K562 (cell line): ENCODE results near the gene HMGXB3. TPM values are rescaled to one million over a fixed set of nuclear protein-coding genes. Genes with fewer than 3 reads are reported as not detected.
A peak's percentile ranks its signal among the peaks of the same experiment; 100 is the strongest.

Source experiments
- ATAC-seq: fragments of 200-7000 bp; cut with Tn5 transposase; 3 replicates; pipeline ENCODE4 v1.9.1; 2020; ENCODE audit warnings: moderate library complexity
- BruUV-seq: library from RNA; stranded (reverse); fragments of 400-500 nt; replicated peaks from 2 replicates; lab custom pipeline; 2021; lab: Mats Ljungman, UMichigan
- CTCF ChIA-PET: fragments of 300-600 bp; formaldehyde crosslinking; extraction: SDS; loops from one replicate; lab custom pipeline; 2021; ENCODE audit warnings: low intra/inter-chr PET ratio; lab: Yijun Ruan, JAX
- POLR2A ChIA-PET: fragments of 300-600, 350-650 bp; sonication (Branson Sonifier 250); formaldehyde crosslinking; extraction: SDS; loops from one replicate; lab custom pipeline; 2021; ENCODE audit warnings: antibody characterized with exemption, inconsistent platforms; lab: Yijun Ruan, JAX
- DNase-seq, 4 experiments: peaks; one replicate each; pipeline versions ENCODE4 v3.0.0 to v3.0.0-alpha.2; 2011 to 2018; ENCODE audit warnings: low spot score in 3 of 4, mixed read lengths in 3 of 4; ENCODE audit errors: extremely low read depth in 1 of 4
- FAIRE-seq: peaks from 2 replicates; lab custom pipeline; 2011; peaks lifted over from hg19 to GRCh38; lab: Jason Lieb, UNC
- H2AFZ ChIP-seq: 2 replicates; pipeline ENCODE4 v1.6.0; 2011; ENCODE audit warnings: low read depth, low read length, control low read depth, inconsistent platforms
- H3K27ac ChIP-seq: fragments of 200-600 bp; 3 replicates; pipeline ENCODE4 v1.8.0; 2011; ENCODE audit warnings: low read depth, mild to moderate bottlenecking, control low read depth, inconsistent platforms, low read length, moderate library complexity, mixed read lengths; ENCODE audit errors: extremely low read depth
- H3K27me3 ChIP-seq, 2 experiments: fragments of 300-600 bp in 1 of 2; 2 replicates in 1 of 2; 3 replicates in 1 of 2; pipeline versions ENCODE4 v1.6.0 to v1.8.0; 2011; ENCODE audit warnings: inconsistent platforms in 2 of 2, low read length in 2 of 2, mild to moderate bottlenecking in 1 of 2, mixed read lengths in 1 of 2, moderate library complexity in 1 of 2; ENCODE audit not compliant: control insufficient read depth in 2 of 2, insufficient read depth in 2 of 2
- H3K36me3 ChIP-seq: fragments of 300-600 bp; 3 replicates; pipeline ENCODE4 v1.8.0; 2011; ENCODE audit warnings: mild to moderate bottlenecking, low read length, inconsistent platforms; ENCODE audit not compliant: control insufficient read depth, insufficient read depth
- H3K4me1 ChIP-seq, 2 experiments: fragments of 200-600 bp in 1 of 2; replicated peaks in 1 of 2; 2 replicates in 1 of 2; 3 replicates in 1 of 2; pipeline versions ENCODE4 v1.5.1 to v1.8.0; 2011; ENCODE audit warnings: inconsistent platforms in 2 of 2, low read length in 2 of 2, mild to moderate bottlenecking in 1 of 2, mixed read lengths in 1 of 2, moderate library complexity in 1 of 2; ENCODE audit not compliant: control insufficient read depth in 2 of 2, insufficient read depth in 2 of 2
- H3K4me2 ChIP-seq: 2 replicates; pipeline ENCODE4 v1.6.1; 2011; ENCODE audit warnings: low read length, control low read depth, inconsistent platforms, mixed read lengths; ENCODE audit not compliant: insufficient read depth
- H3K4me3 ChIP-seq: fragments of 200-600 bp; sonication (generic), shearing (Covaris generic); 2 replicates; pipeline ENCODE4 v1.5.1; 2016; ENCODE audit warnings: control low read depth, inconsistent platforms
- H3K79me2 ChIP-seq: fragments of 200-600 bp; 3 replicates; pipeline ENCODE4 v1.8.0; 2011; ENCODE audit warnings: low read length, inconsistent platforms; ENCODE audit not compliant: control insufficient read depth, insufficient read depth
- H3K9ac ChIP-seq, 2 experiments: 2 replicates each; pipeline versions ENCODE4 v1.6.0 to v1.6.1; 2011; ENCODE audit warnings: low read depth in 2 of 2, low read length in 2 of 2, control low read depth in 1 of 2, inconsistent platforms in 1 of 2, mild to moderate bottlenecking in 1 of 2, mixed read lengths in 1 of 2; ENCODE audit not compliant: insufficient read depth in 1 of 2
- H3K9me1 ChIP-seq: one replicate; pipeline ENCODE4 v1.6.0; 2011; ENCODE audit warnings: inconsistent platforms, mild to moderate bottlenecking, low read length, moderate library complexity; ENCODE audit not compliant: control insufficient read depth, insufficient read depth
- H3K9me3 ChIP-seq: replicated peaks from 2 replicates; pipeline ENCODE4 v1.5.1; 2011; ENCODE audit warnings: low read depth, low read length, inconsistent platforms; ENCODE audit not compliant: control insufficient read depth, insufficient read depth
- H4K20me1 ChIP-seq: replicated peaks from 2 replicates; pipeline ENCODE4 v1.6.1; 2011; ENCODE audit warnings: low read length, inconsistent platforms, mixed read lengths; ENCODE audit not compliant: control insufficient read depth, insufficient read depth
- ARID1B ChIP-seq: fragments of 450-650 bp; IDR thresholded peaks from 2 replicates; pipeline ENCODE4 v1.6.1; 2016; ENCODE audit warnings: antibody characterized with exemption, mild to moderate bottlenecking, inconsistent platforms
- ARID2 ChIP-seq: fragments of 450-650 bp; IDR thresholded peaks from 2 replicates; pipeline ENCODE4 v1.6.1; 2017; ENCODE audit warnings: antibody characterized with exemption, mild to moderate bottlenecking
- CC2D1A ChIP-seq: fragments of 450-650 bp; IDR thresholded peaks from 2 replicates; pipeline ENCODE4 v1.6.1; 2017; ENCODE audit warnings: mild to moderate bottlenecking
- CTBP1 ChIP-seq: fragments of 450-650 bp; IDR thresholded peaks from 2 replicates; pipeline ENCODE4 v1.6.1; 2016; ENCODE audit warnings: borderline replicate concordance
- EP300 ChIP-seq: IDR thresholded peaks from 2 replicates; pipeline ENCODE4 v1.6.1; 2012; ENCODE audit warnings: low read length, improper control_type of control experiment
- RFX1 ChIP-seq: fragments of 450-650 bp; IDR thresholded peaks from 2 replicates; pipeline ENCODE4 v1.6.1; 2016; ENCODE audit warnings: mild to moderate bottlenecking, moderate library complexity
- U2AF1 ChIP-seq: fragments of 200-400 bp; formaldehyde crosslinking; optimal IDR thresholded peaks from 2 replicates; pipeline ENCODE3; 2017; ENCODE audit warnings: mild to moderate bottlenecking, low read depth, low read length, moderate library complexity
- ZNF431 ChIP-seq: sonication (generic); formaldehyde crosslinking; IDR thresholded peaks from 2 replicates; pipeline ENCODE4 v1.8.0; 2022; ENCODE audit warnings: mild to moderate bottlenecking, missing genetic modification reagents
- ZNF584 ChIP-seq: fragments of 200-800 bp; sonication (Bioruptor generic); IDR thresholded peaks from 2 replicates; pipeline ENCODE4 v1.6.1; 2016; ENCODE audit warnings: low read depth, mild to moderate bottlenecking, missing genetic modification characterization, missing compliant biosample characterization
- ZNF695 ChIP-seq: fragments of 450-650 bp; formaldehyde crosslinking; IDR thresholded peaks from 2 replicates; pipeline ENCODE4 v1.4.0; 2020; ENCODE audit warnings: mild to moderate bottlenecking, moderate library complexity
- WGBS: fragments of 100-300 bp; shearing (Covaris generic); methylation state at CpG from one replicate; pipeline ENCODE4 v1.1.6; 2016; ENCODE audit warnings: low coverage, mixed read lengths; ENCODE audit not compliant: insufficient coverage; ENCODE audit errors: missing lambda C conversion rate; 5-methylcytosine and 5-hydroxymethylcytosine counted together
- in situ Hi-C: fragments of 300-500 bp; cut with MboI; formaldehyde crosslinking; loops from 4 replicates; pipeline ENCODE4 v1.15.0; 2018; ENCODE audit warnings: inconsistent platforms, mixed read lengths
- intact Hi-C: fragments of 100-400 bp; cut with micrococcal nuclease; formaldehyde crosslinking; loops from 2 replicates; pipeline ENCODE4 v1.14.2; 2022
- polyA plus RNA-seq, 8 experiments: library from polyadenylated mRNA; depleted of rRNA in 4 of 8; stranded (reverse) in 5 of 8; unstranded in 3 of 8; fragments of >200 nt; fragmentation: Nextera tagmentation in 2 of 8; fragmentation: Illumina TruSeq in 1 of 8; extraction: Ambion mirVana in 2 of 8; extraction: Trizol in 1 of 8; gene quantifications; 2 replicates each; pipeline versions ENCODE4 v1.2.1 to v1.2.3, GENCODE V29; 2011 to 2014; ENCODE audit warnings: inconsistent platforms in 1 of 8, missing spikeins in 1 of 8
- total RNA-seq, 7 experiments: library from RNA; depleted of rRNA in 6 of 7; stranded (reverse); fragments of >200 nt in 6 of 7; fragmentation: Illumina TruSeq in 2 of 7; extraction: Trizol in 2 of 7; gene quantifications; 2 replicates each; pipeline versions ENCODE4 v1.2.1 to v1.2.3, GENCODE V29; 2011 to 2021; ENCODE audit warnings: low replicate concordance in 1 of 7
- TF ChIP-seq, protein P1 (sequence below): sonication (generic); formaldehyde crosslinking; IDR thresholded peaks from 2 replicates; pipeline ENCODE4 v1.8.0; 2022; ENCODE audit warnings: missing genetic modification reagents, mild to moderate bottlenecking, borderline replicate concordance
- TF ChIP-seq, protein P2 (sequence below): fragments of 150-350 bp; IDR thresholded peaks from 2 replicates; pipeline ENCODE4 v1.6.1; 2014; ENCODE audit warnings: low read depth, mild to moderate bottlenecking, low read length, borderline replicate concordance

The HMGXB3 gene
- total and polyA plus RNA-seq, 9 of the 15 experiments (the other 6 are each of a cell fraction or from before 2014, with no cell fraction given) = 1.8 to 44.1 (median 32.2) TPM

DNA sequence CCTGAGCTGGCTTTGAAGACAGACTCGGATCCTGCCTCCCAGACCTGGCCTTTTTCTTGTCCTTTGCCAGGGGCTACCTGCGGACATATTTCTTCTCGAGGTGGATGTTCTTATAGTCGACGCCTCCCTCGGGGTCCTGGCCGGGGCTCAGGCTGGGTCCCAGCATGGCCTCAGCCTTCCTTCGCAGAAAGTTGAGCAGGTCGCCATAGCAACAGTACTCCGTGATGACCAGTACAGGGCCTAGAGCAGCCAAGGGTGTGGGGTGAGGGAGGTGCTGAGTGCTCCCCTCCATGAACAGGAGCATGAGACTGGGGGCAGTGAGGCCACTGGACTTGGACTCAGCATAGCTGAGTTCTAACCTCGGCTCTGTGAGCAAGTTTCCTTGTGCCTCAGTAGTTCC lies 59.1 kb downstream of the HMGXB3 start:
- POLR2A ChIA-PET = interaction anchor here (0.9 kb wide), 2 partner anchors 12 to 17 kb away, joined by 3 to 4 read pairs; no protein-coding TSS in a partner anchor
- peaks cover 9 to 14% of the 10 kb centered on the region in 2 experiments; a peak in 4 of 5 replicates for H3K4me1 ChIP-seq
- no peak overlapping the region for H3K4me2 ChIP-seq
- H3K79me2 ChIP-seq = no peaks in the 10 kb centered on the region
- H3K36me3 ChIP-seq = peaks cover 9% of the 10 kb centered on the region; the same call in 2 of the 3 replicates
- no TSS peak for BruUV-seq
- DNase-seq (no peak), FAIRE-seq (no peak), ATAC-seq (no peak)
- no peaks in the 10 kb centered on the region; the same call in 1 of the 2 replicates for H4K20me1 ChIP-seq
- in situ Hi-C loops = no loop called here
- peaks cover 4% of the 10 kb centered on the region for H3K9me1 ChIP-seq
- no peak overlapping the region for H3K27ac ChIP-seq
- TF ChIP-seq U2AF1 = no peak
- TF ChIP-seq RFX1 = peak; percentile 73
- no peak overlapping the region for H3K4me3 ChIP-seq
- H3K9ac ChIP-seq = no peak overlapping the region
- intact Hi-C loops = no loop called here
- H2AFZ ChIP-seq = no peak overlapping the region
- WGBS = 37% methylated on average over 7 of the region's 11 CpGs
- CTCF ChIA-PET = no interaction called here
- H3K9me3 ChIP-seq = no peaks in the 10 kb centered on the region
- H3K27me3 ChIP-seq = peaks cover 5 to 24% of the 10 kb centered on the region in 2 experiments; a peak in 4 of 5 replicates

DNA sequence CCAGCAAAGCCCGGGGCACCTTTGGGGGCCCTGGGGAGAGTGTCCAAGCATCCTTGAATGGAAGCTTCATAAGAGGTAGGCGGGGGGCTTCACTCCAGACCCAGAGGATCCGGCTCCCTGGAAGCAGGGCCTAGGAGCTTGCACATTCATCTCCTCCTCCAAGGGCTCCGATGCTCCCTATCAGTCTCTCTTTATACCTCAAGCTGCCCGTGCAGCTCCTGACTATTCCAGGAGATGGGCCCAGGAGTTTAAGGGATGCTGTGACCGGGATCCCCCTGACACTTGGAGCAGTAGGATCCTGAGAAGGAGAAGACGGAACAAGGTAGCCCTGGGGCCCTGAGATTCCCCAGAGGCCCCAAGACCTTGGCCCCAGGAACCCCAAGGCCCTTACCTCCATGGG lies 59.9 kb downstream of the HMGXB3 start:
- ChIA-PET POLR2A (interaction anchor here (0.9 kb wide), 1 partner anchor 17 kb away, joined by 4 read pairs; no protein-coding TSS in a partner anchor), CTCF (no interaction called here)
- in situ Hi-C loops = no loop called here
- no peaks in the 10 kb centered on the region for H3K9me3 ChIP-seq
- no peak overlapping the region for H2AFZ ChIP-seq
- BruUV-seq = no TSS peak
- peaks cover 4% of the 10 kb centered on the region for H3K9me1 ChIP-seq
- WGBS = 18% methylated on average over 7 of the region's 7 CpGs
- ATAC-seq (no peak), FAIRE-seq (no peak), DNase-seq (no peak)
- peaks cover 9 to 15% of the 10 kb centered on the region in 2 experiments; a peak in 4 of 5 replicates for H3K4me1 ChIP-seq
- no peaks in the 10 kb centered on the region; the same call in 1 of the 2 replicates for H4K20me1 ChIP-seq
- H3K9ac ChIP-seq = peak overlapping the region in 1 of 2 experiments; percentile 17; a peak in 1 of 4 replicates
- no peaks in the 10 kb centered on the region for H3K79me2 ChIP-seq
- H3K36me3 ChIP-seq = peaks cover under 1% of the 10 kb centered on the region; the same call in 2 of the 3 replicates
- no peak for TF ChIP-seq ARID2
- no peak for TF ChIP-seq ZNF431 (CRISPR knock-in tag)
- no peak for TF ChIP-seq ZNF584
- TF ChIP-seq ARID1B = no peak
- no peak for TF ChIP-seq EP300
- TF ChIP-seq CC2D1A = no peak
- TF ChIP-seq, protein P1, sequence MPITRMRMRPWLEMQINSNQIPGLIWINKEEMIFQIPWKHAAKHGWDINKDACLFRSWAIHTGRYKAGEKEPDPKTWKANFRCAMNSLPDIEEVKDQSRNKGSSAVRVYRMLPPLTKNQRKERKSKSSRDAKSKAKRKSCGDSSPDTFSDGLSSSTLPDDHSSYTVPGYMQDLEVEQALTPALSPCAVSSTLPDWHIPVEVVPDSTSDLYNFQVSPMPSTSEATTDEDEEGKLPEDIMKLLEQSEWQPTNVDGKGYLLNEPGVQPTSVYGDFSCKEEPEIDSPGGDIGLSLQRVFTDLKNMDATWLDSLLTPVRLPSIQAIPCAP (CRISPR knock-in tag) = no peak
- no peak for TF ChIP-seq ZNF695 (CRISPR knock-in tag)
- TF ChIP-seq, protein P2, sequence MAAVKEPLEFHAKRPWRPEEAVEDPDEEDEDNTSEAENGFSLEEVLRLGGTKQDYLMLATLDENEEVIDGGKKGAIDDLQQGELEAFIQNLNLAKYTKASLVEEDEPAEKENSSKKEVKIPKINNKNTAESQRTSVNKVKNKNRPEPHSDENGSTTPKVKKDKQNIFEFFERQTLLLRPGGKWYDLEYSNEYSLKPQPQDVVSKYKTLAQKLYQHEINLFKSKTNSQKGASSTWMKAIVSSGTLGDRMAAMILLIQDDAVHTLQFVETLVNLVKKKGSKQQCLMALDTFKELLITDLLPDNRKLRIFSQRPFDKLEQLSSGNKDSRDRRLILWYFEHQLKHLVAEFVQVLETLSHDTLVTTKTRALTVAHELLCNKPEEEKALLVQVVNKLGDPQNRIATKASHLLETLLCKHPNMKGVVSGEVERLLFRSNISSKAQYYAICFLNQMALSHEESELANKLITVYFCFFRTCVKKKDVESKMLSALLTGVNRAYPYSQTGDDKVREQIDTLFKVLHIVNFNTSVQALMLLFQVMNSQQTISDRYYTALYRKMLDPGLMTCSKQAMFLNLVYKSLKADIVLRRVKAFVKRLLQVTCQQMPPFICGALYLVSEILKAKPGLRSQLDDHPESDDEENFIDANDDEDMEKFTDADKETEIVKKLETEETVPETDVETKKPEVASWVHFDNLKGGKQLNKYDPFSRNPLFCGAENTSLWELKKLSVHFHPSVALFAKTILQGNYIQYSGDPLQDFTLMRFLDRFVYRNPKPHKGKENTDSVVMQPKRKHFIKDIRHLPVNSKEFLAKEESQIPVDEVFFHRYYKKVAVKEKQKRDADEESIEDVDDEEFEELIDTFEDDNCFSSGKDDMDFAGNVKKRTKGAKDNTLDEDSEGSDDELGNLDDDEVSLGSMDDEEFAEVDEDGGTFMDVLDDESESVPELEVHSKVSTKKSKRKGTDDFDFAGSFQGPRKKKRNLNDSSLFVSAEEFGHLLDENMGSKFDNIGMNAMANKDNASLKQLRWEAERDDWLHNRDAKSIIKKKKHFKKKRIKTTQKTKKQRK = no peak
- no peak for TF ChIP-seq CTBP1
- intact Hi-C loops = no loop called here
- H3K4me2 ChIP-seq = no peak overlapping the region
- H3K27ac ChIP-seq = no peak overlapping the region
- H3K4me3 ChIP-seq = no peak overlapping the region
- peaks cover 9 to 33% of the 10 kb centered on the region in 2 experiments for H3K27me3 ChIP-seq
